Activated T-cell treated with anti-CD3 and anti-CD28 coated beads, Interleukin-2, amount 50 U/mL, for 48 hours (primary cell): ENCODE measurements around the gene CLMN.

Source experiments
- DNase-seq, 2 experiments: peaks; one replicate each; pipeline ENCODE4 v3.0.0-alpha.2; 2020

Gene CLMN

DNA sequence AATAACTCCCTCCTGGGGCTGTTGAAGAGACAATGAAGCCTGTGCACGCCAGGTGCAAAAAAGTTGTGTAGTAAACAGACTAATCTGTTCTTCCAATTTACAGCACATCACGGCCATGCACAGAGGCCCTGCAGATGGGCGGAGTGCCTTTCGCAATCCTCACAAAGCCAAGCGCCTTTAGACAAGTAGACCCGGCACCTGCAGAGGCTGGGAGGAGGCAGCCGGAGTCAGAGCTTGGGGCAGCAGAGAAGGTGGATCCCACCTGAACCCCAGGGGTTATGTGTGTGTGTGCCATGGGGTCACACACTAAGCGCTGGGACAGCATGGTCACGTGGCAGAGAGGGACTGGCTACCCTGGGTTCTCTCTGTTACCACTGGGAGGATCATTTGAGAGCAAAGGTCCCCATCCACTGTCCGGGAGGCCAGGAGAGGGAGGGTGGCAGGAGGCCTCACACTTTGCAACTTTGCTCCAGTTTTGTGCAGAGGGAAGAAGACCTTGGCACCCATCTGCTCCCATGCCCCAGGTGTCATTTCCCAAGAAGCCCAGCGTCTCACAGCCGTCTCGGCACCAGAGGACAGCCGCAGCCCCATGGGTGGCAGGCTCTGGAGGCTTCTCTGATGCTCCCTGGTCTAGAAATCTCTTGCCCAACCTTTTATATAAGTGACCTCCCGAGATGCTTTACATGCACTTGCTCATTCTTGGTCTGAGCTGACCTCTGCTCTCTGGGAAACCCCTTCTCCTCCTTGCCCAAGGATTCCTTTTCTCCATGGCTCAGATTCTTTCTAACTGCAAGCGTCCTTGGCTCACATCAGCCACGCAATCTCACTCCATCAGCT lies 82.4 kb downstream of the CLMN start:
- DNase-seq = no peak

DNA sequence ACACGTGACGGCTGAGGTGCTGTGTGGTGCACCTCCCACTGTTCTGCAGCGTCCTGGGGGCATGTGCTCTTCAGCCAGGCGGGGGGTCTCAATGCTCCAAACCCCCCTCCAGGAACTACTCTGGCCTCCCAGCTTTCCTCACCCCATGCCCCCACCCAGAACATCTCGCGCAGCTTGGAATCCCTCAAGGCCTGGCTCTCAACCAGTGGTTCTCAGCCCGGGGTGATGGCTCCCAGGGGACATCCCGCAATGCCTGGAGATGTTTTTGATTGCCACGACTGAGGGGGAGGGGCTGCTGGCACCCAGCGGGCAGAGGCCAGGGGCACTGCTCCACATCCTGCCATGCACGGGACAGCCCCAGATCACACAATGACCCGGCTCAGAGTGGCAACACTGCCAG lies 83.5 kb downstream of the CLMN start:
- no peak for DNase-seq

DNA sequence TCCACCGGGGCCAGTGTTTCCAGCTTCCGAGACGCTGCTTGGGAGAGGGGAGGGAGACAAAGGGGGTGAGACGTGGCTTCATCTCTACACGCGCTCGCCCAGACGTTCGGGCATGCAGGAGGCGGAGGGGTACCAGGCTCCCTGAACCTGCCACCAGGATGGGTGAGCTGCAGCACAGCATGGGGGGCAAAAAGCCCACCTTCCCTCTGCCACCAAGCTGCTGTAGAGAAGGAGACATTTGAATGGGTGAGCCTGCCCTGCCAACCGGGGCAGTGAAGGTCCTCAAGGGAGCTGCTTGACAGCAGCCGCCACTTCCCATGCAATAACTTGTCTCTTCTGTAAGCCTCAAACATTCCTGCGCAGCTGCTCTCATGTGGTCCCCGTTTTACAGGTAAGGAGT lies 83.9 kb downstream of the CLMN start:
- no peak for DNase-seq

DNA sequence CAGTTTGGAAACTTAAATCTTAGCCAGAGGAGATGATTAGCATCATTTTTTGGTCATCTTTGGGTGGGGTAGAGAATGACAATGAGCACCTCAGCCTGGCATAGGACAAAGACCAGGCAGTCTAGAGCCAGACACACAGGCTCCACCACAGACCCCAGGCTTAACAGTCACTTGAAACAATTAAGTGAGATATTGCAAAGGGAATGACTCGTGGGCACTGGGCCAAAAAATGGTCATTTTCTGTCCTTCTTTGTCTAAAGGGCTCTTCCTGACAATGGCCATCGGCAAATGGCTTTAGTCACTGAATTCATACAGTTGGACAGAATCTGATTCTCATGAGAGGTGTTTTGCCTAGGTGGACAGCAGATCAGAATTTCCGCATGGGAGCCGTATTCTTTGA lies 84.4 kb downstream of the CLMN start:
- no peak for DNase-seq

DNA sequence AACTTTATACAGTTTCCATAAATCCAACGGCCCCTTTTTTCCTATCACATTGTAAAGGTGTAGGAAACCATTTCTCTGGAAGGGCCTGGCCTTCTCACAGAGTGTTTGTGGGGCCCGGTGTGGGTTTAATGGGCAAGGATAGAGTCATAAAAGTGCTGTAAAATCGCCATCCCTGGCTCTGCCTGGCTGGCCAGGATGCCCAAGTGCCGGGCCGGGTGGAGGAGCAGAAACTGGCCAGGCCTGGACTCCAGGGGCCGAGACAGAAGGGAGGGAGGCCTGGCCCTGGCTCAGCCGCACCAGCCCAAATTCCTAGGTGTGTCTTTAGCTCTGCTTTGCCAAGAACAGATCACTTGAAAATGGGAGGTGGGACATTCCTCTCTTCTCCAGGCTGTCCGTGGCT lies 85.3 kb downstream of the CLMN start:
- DNase-seq = no peak

DNA sequence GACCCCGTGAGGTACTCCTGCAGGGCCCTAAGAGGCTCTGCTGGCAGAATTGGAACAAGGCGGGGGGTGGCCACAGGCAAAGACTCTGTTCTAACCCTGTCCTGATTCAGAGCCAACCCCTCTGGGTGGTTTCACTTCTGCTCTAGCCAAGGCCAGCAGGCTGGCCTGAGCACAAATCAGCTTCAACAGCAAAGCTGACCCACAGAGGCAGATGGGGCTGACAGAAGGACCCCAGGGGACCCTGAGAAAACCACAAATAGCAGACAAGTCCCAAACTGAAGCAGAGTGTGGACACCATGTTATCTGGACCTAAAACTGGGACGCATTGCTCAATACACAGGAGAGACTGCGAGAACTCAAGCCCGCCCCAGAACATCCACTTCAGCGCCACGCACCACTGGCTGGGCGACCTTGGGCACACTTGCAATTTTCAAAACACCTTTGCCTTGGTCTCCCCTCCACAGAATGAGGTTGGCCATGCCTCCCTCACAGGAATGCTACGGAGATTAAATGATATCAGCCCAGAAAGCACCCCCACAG lies 85.9 kb downstream of the CLMN start:
- no peak for DNase-seq

DNA sequence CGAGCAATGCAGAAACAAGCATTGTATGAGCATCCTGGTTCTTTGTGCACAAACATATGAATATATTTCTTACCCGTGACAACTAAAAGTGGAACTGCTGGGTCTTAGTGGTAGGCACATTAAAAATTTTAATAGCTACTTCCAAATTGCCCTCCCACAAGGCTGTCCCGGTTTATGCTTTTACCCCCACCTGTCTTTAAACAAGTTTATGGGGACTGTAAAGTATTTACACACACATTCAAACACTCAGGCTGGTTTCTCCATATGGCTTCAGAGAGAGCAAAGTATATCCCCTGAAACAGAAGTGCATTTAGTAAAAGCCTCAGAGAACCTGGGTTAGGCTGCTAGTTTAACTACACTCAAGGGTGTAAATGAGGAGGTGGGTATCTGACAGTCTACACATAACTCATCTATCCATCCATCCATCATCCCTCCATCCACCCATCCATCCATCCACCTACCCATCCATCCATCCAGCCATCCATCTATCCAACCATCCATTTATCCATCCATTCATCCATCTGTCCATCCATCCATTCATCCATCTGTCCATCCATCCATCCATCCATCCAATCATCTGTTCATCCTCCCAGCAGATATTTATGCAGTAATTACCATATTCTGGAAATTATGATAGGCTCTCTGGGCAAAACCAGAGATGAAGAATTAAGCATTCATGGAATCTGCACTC lies 86.7 kb downstream of the CLMN start:
- DNase-seq = no peak

DNA sequence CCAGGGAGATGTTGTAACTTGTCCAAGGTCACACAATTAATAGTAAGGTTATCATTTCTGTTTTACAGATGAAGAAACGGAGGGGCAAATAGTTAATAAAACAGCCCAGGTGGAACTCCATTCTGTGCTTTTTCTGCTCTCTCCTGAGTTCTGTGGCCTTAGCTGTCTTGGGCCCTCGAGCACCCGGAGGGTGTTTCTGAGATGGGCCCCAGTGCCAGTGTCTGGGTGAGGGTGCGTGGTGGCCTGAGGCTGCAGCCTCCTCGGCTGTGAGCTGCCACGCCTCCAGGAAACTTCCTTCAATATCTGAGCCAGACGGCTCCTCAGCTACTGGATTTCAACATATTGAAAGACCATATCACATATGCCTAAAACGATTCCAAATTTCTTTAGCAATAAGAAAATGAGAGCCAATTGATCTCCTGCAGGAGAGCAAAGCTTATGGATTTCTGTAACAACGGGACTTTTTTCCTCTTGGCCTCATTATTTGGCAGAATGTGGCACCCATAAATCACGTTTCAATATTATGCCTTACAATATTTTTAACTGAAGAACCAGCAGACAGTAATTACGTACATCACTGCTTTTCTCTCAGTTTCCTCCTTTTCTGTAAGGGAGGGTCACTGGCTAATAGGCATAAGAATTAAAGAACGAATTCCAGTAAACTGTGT lies 87.6 kb downstream of the CLMN start:
- no peak for DNase-seq

DNA sequence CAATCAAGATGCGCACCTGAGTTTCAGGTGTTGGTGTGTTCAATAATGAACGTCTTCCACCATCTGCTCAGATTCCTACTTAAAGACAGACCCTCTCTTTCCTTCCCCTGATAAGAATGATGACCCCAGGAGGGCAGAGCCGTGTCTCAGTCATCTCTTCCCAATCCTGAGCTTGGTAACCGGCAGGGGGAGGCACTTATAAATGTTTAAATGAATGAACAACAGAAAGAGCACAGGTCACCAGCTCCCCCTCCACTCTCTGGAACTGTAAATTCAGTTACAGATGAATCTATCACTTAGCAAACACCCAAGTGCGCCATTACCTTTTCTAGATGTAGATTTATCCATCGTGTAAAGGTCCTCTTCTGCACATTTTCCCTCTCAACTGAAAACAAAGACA lies 90.0 kb downstream of the CLMN start:
- DNase-seq = no peak

DNA sequence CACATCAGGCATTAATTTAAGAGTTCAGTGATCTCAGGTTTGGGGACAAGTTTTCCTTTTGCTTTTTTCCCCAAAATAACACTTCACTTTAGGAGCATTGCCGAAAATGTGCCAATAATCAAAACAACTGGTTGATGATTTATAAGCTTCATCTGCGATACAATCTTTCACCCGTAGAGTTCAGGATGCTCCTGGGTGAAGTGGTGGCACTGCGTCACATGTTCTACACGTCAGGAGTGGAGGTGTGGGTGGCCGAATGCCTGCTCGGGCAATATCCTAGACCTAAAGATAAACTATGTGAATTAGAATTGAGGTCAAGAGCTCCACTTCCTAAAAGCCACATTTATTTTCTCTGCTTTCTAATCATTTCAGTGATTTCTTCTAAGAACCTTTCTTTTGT lies 91.5 kb downstream of the CLMN start:
- DNase-seq = no peak

DNA sequence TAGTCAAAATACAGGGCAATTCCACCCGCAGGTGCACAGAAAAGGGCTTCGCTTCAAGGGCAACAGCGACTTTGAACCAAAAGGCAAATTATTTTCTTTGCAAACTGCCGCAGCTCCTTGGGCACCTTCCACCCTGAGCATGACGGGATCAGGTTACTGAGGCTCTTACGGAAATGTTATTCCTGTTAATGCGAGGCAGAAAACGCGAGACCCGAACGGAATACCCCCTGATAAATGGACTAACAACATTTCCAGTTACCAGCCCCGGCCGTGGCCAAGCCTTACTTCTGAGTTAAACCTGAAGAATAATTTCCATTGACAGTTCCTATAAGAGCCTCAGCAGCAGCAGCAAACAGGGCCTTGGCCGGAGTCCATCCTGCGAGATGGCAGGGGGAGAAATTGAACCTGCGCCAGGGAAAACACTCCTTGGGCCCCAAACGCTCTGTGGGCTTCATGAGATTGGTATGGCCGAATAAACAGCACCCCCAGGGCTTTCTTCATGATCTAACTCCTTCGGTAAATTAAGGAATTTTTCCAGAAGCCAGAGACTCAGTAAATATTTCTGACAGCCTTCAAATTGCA lies 92.3 kb downstream of the CLMN start:
- no peak for DNase-seq

DNA sequence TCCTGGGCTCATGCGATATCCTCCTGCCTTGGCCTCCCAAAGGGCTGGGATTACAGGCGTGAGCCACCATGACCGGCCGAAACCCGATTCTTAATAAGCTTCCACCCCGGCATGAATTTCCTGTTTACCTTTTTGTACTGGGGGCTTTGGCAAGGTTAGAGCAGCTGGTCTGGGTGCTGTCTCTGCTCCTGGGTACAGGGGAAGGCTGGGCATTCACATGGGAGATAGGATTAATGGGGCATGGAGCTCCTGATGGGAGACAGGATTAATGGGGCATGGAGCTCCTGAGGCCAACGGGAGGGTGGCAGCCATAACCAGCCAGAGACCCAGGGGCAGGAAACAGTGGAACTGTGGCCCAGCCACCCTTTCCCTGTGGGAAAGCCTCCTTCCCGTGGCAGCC lies 92.9 kb downstream of the CLMN start:
- no peak for DNase-seq

DNA sequence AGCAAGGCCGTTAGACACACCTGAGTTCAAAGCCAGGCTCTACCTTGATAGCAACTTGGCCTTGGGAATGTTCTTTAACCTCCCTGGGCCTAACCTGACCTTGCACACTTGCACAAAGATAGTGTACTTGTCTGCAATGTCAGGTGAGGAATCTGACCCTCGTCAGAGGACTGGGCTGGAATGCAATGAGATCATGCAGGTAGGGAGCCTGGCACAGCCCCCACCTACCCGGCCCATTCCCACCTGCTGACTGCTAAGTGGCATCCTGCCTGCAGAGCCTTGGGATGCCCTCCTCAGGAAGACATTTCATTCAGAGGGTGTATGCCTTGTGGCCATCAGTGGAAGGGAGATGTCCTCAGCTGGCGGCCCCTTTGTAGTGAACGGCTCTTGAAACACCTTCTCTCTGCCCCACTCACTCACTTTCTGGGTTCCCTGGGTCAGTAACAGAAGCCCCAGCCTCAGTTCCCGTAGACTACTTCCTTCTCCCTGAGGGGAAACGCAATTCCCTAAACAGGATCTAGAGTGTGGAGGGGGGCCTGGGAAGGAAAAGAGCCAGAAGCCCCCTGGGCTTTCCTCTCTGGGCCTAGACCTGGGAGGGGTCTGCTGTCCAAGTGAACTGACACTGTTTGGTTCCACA lies 94.3 kb downstream of the CLMN start:
- no peak for DNase-seq

DNA sequence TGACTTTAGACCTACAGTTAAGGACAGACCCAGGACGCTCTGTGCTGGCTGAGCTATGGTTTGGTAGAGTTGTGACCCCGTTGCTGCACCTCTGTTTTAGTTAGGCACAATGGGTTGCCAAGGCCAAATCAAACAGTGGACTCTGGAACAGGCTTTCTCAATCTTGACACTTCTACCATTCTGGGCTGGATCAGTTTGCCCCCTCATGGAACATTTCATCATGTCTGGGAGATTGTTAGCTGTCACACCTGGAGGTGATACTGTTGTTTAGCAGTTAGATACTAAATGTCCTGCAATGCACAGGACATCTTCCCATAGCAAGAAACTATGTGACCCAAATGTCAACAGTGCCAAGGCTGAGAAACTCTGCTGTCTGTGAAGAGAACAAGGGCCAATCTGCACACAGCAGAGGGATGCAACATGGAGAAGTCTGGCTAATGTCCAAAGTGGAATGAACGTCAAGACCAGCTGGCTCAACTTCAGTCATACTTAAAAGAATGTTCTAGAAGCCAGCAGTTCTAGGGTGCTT lies 96.8 kb downstream of the CLMN start:
- DNase-seq = no peak

DNA sequence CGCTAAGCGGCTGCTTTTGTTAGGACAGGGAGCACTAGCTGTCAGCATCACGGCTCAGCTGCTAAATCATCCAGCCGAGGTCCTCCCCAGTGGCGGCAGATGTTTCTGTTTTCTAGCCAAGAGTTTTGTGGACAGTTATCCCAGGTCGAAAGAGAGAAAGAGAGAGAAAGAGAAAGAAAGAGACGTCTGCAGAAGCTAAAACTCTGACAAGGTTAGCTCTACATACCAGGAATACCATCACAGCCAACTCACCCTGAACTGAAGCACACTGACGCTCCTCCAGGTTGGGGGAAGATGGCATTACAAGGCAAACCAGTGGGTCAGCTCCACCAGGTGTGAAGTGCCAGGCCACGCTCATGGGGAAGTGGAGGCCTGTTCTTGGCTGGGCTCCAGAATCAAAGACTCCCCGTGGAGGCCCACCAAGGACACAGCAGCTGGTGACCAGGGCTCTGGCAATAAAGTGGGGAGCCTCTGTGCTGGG lies 97.5 kb downstream of the CLMN start:
- no peak for DNase-seq

DNA sequence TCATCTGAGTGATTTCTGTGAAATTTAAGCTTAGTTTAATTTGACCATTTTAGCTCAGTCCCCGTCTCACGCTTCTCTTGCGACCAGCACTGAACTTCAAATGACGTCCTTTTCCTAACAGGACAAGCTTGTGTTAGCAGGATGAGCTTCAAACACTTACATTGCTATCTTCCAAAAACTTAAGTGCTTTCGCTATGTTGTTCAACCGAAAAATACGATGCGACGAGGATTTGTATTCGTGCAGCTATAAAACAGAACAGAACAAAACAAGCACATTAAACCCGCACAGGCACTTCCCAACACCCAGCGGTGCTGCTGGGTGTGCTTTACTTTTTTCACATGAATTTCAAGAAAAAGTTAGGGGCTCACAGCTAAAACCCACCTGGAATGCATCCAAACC lies 98.2 kb downstream of the CLMN start:
- DNase-seq = no peak

DNA sequence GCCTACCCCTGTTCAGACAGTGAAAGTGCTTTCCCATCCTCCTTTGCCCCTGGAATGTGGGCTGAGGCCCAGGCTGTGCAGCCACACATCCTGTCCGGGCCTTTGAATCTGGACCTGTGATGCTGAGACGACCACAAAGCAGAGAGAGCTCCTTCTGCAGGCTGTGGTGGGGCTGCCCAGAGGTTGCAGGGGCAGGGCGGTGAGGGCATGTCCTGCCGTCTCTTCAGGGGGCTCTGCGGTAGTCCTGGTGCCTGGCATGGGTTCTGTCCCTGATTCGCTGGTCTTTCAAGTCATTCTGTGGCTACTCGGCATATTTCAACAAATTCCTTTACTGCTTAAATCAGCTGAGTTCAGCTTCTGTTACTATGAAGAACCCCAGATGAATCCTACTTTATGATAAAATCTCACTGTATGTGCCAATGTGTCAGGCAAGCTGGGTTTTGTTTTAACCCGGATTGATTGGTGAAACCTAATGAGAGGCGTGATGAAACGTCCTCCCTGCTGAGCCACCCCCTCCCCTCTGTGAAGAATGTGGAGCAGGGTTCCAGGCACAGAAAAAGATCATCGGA lies 99.0 kb downstream of the CLMN start:
- no peak for DNase-seq

DNA sequence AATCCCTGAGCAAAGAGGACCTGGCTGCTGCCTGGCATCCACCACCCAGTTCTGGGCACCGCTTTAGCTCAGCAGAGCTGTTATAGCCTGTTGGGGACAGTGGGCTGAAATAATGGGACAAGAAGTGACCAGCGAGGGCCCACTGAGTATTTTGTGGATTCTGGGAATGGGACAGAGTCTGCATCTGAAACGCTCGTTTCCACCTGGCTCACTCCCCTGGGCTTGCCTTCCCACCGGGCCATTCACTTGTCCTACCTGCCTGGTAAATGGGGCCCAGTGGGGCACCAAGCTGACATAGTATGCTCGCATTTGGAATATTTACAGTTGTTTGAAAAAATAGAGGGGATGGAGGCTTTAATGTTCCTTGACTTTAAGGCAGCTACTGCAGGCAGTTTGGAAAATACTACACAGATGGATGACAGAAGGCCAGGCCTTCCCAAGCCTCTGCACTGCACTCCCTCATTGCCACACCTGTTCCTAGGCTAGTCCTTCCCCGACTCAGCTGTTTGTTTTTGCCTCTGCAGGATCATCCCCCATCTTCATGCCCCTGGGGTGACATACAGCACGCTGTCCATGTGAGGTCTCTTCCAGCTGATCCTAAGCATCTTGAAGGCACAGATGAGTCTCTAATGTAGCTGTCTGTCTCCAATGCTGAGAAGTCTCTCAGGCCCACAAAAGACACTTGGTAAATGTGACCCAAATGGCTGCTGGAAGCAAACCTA lies 101.1 kb downstream of the CLMN start:
- no peak for DNase-seq

DNA sequence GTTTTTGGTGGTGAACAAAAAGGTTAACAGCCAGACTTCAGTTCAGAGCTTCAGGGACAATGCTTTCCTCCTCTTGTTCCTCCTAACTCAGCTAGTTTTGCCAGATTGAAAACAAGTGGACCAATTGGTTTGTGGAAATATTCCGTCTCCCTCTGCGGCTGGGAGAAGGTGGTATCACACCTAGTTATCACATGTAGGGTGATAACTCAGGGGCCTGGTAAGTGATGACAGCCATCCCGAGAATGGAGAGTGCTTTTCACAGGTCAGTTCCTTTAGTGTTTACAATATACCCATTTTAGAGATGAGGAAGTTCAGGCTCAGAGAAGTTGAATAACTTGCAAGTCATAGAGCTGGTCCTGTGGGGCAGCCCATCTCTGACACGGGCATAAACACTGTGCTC lies 101.7 kb downstream of the CLMN start:
- no peak for DNase-seq

DNA sequence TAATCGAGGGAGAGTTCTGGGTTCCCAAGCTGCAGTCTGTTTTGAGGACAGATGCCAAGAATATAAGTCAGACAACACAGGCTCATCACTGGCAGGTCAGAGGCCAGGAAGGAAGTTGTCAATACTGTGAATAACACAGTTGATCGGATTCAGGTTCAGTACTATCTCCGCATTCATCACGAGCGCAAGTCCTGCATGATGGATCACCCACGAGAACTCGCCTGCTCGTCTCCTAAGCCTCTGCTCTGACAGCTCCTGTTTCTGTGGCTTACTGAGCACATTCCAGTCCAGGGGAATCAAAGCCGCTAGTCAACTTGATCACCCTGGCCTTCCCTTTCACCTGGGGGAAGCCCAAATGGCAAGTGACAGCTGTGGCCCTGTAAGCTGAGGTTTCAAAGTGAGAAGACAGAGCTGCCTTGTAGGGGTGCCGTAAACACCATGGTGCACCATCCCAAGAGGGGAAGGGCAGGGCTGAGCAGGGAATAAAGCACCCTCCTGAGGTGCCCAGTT lies 102.3 kb downstream of the CLMN start:
- no peak for DNase-seq

DNA sequence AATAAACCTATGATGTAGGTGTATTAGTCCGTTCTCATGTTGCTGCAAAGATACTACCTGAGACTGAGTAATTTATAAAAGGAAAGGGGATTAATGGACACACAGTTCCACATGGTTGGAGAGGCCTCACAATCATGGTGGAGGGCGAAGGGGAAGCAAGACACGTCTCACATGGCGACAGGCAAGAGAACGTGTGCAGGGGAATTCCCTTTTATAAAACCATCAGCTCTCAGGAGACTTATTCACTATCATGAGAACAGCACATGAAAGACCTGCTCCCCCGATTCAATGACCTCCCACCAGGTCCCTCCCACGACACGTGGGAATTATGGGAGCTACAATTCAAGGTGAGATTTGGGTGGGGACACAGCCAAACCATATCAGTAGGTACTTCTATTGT lies 103.7 kb downstream of the CLMN start:
- no peak for DNase-seq
